HG02981 (cell line): ENCODE measurements around the gene CHPF2.

Source experiments
- ATAC-seq: cut with Tn5 transposase; IDR thresholded peaks from one replicate; pipeline ENCODE4 v1.9.1; 2021; ENCODE audit warnings: mild to moderate bottlenecking, moderate library complexity; ENCODE audit not compliant: unreplicated experiment

CHPF2 gene

GRCh38 chr7:151232091-151232916 lies at the start of gene CHPF2:
Gene CHPF2, plus strand, starts transcription at chr7:151232483. Its CDS starts 1,529 bp downstream, at chr7:151234012.
- ATAC-seq: peak; percentile 97

- ATAC-seq: no peak
Measured at GRCh38 chr7:151185762-151186639, 46.3 kb upstream of the CHPF2 start.

GRCh38 chr7:151186640-151187408 lies 45.5 kb upstream of the CHPF2 start, which contains the start of gene ASB10:
Gene ASB10, minus strand, starts transcription at chr7:151187250. Its CDS starts 120 bp downstream, at chr7:151187130.
- ATAC-seq: no peak

GRCh38 chr7:151187409-151188251 lies 44.7 kb upstream of the CHPF2 start:
- no peak for ATAC-seq

GRCh38 chr7:151188252-151188542 lies 44.1 kb upstream of the CHPF2 start:
- no peak for ATAC-seq

- no peak for ATAC-seq
Measured at GRCh38 chr7:151189038-151189437, 43.2 kb upstream of the CHPF2 start.

GRCh38 chr7:151191544-151191943 lies 40.7 kb upstream of the CHPF2 start:
- ATAC-seq: no peak

GRCh38 chr7:151192002-151192539 lies 40.2 kb upstream of the CHPF2 start:
- no peak for ATAC-seq

GRCh38 chr7:151193203-151193978 lies 38.9 kb upstream of the CHPF2 start:
- no peak for ATAC-seq

- no peak for ATAC-seq
Measured at GRCh38 chr7:151194188-151194587, 38.1 kb upstream of the CHPF2 start.

GRCh38 chr7:151195616-151196450 lies 36.5 kb upstream of the CHPF2 start:
- ATAC-seq: no peak

- no peak for ATAC-seq
Measured at GRCh38 chr7:151197932-151198331, 34.4 kb upstream of the CHPF2 start.

- no peak for ATAC-seq
Measured at GRCh38 chr7:151198945-151199848, 33.1 kb upstream of the CHPF2 start.

- no peak for ATAC-seq
Measured at GRCh38 chr7:151201344-151201743, 30.9 kb upstream of the CHPF2 start.

GRCh38 chr7:151201751-151202150 lies 30.5 kb upstream of the CHPF2 start:
- ATAC-seq: no peak

GRCh38 chr7:151202836-151203235 lies 29.4 kb upstream of the CHPF2 start:
- ATAC-seq: no peak

GRCh38 chr7:151204383-151205032 lies 27.8 kb upstream of the CHPF2 start:
- ATAC-seq: no peak
